HepG2 (cell line): ENCODE data around the gene PCYT2. TPM values are rescaled to one million over a fixed set of nuclear protein-coding genes. Genes with fewer than 3 reads are reported as not detected.

Source experiments
- DNMT1 ChIP-seq: sonication (generic); formaldehyde crosslinking; IDR thresholded peaks from 2 replicates; pipeline ENCODE4 v1.5.1; 2020; ENCODE audit warnings: mild to moderate bottlenecking, missing genetic modification reagents
- FOXK1 ChIP-seq: sonication (generic); formaldehyde crosslinking; IDR thresholded peaks from 2 replicates; pipeline ENCODE4 v1.4.0; 2020; ENCODE audit warnings: low read depth, missing genetic modification reagents, borderline replicate concordance
- GABPB1 ChIP-seq: IDR thresholded peaks from 2 replicates; pipeline ENCODE4 v1.6.1; 2016; ENCODE audit warnings: mild to moderate bottlenecking, missing genetic modification reagents, moderate library complexity, missing compliant biosample characterization
- HIVEP1 ChIP-seq: sonication (generic); formaldehyde crosslinking; IDR thresholded peaks from 2 replicates; pipeline ENCODE4 v1.4.0; 2020; ENCODE audit warnings: mild to moderate bottlenecking, missing genetic modification reagents
- HMGA1 ChIP-seq: sonication (generic); formaldehyde crosslinking; conservative IDR thresholded peaks from 2 replicates; pipeline ENCODE4 v1.4.0; 2020; ENCODE audit warnings: missing genetic modification reagents
- HOXD1 ChIP-seq: sonication (generic); formaldehyde crosslinking; IDR thresholded peaks from 2 replicates; pipeline ENCODE4 v1.5.0; 2020; ENCODE audit warnings: missing genetic modification reagents
- JARID2 ChIP-seq: sonication (generic); formaldehyde crosslinking; IDR thresholded peaks from 2 replicates; pipeline ENCODE4 v1.8.1; 2023; ENCODE audit warnings: missing genetic modification reagents, inconsistent platforms; ENCODE audit not compliant: insufficient replicate concordance
- KDM1A ChIP-seq: IDR thresholded peaks from 2 replicates; pipeline ENCODE4 v1.6.1; 2016; ENCODE audit warnings: missing compliant biosample characterization
- MAF1 ChIP-seq: sonication (generic); formaldehyde crosslinking; IDR thresholded peaks from 2 replicates; pipeline ENCODE4 v1.5.0; 2020; ENCODE audit warnings: missing genetic modification reagents, borderline replicate concordance
- MED8 ChIP-seq: sonication (generic); formaldehyde crosslinking; IDR thresholded peaks from 2 replicates; pipeline ENCODE4 v1.8.1; 2023; ENCODE audit warnings: mild to moderate bottlenecking, missing genetic modification reagents; ENCODE audit not compliant: insufficient replicate concordance
- MYNN ChIP-seq: sonication (generic); formaldehyde crosslinking; IDR thresholded peaks from 2 replicates; pipeline ENCODE4 v1.4.0; 2020; ENCODE audit warnings: mild to moderate bottlenecking, low read depth, missing genetic modification reagents
- PBX2 ChIP-seq: IDR thresholded peaks from 2 replicates; pipeline ENCODE4 v1.6.1; 2016; ENCODE audit warnings: control low read depth
- PREB ChIP-seq: sonication (generic); formaldehyde crosslinking; IDR thresholded peaks from 2 replicates; pipeline ENCODE4 v1.4.0; 2020; ENCODE audit warnings: missing genetic modification reagents
- RFX5 ChIP-seq: IDR thresholded peaks from 2 replicates; pipeline ENCODE4 v1.6.1; 2011; ENCODE audit warnings: low read depth, low read length, improper control_type of control experiment
- TARDBP ChIP-seq: sonication (generic); formaldehyde crosslinking; IDR thresholded peaks from 2 replicates; pipeline ENCODE4 v1.8.0; 2022; ENCODE audit warnings: mild to moderate bottlenecking, missing genetic modification reagents
- UBTF ChIP-seq: sonication (generic); formaldehyde crosslinking; IDR thresholded peaks from 2 replicates; pipeline ENCODE4 v1.4.0; 2020; ENCODE audit warnings: mild to moderate bottlenecking, missing genetic modification reagents
- ZBTB7A ChIP-seq: sonication (generic); formaldehyde crosslinking; IDR thresholded peaks from 2 replicates; pipeline ENCODE4 v1.8.0; 2022; ENCODE audit warnings: mild to moderate bottlenecking, missing genetic modification reagents
- ZMYM2 ChIP-seq: sonication (generic); formaldehyde crosslinking; IDR thresholded peaks from 2 replicates; pipeline ENCODE4 v1.8.0; 2022; ENCODE audit warnings: mild to moderate bottlenecking, missing genetic modification reagents
- ZNF598 ChIP-seq: sonication (generic); formaldehyde crosslinking; IDR thresholded peaks from 2 replicates; pipeline ENCODE4 v1.5.1; 2020; ENCODE audit warnings: mild to moderate bottlenecking, missing genetic modification reagents, borderline replicate concordance
- ZNF660 ChIP-seq: sonication (generic); formaldehyde crosslinking; IDR thresholded peaks from 2 replicates; pipeline ENCODE4 v1.5.1; 2020; ENCODE audit warnings: mild to moderate bottlenecking, low read depth, missing genetic modification reagents, borderline replicate concordance
- ZNF770 ChIP-seq: sonication (generic); formaldehyde crosslinking; IDR thresholded peaks from 2 replicates; pipeline ENCODE4 v1.5.0; 2020; ENCODE audit warnings: mild to moderate bottlenecking, missing genetic modification reagents
- ZNF839 ChIP-seq: sonication (generic); formaldehyde crosslinking; IDR thresholded peaks from 2 replicates; pipeline ENCODE4 v1.4.0; 2020; ENCODE audit warnings: missing genetic modification reagents, mild to moderate bottlenecking, borderline replicate concordance
- ZNF850 ChIP-seq: sonication (generic); formaldehyde crosslinking; conservative IDR thresholded peaks from 2 replicates; pipeline ENCODE4 v1.9.0; 2021; ENCODE audit warnings: mild to moderate bottlenecking, missing genetic modification reagents
- polyA plus RNA-seq, 8 experiments: library from polyadenylated mRNA; depleted of rRNA in 3 of 8; stranded (reverse) in 7 of 8; unstranded in 1 of 8; fragments of >200 nt; fragmentation: Illumina TruSeq in 4 of 8; extraction: Trizol in 4 of 8; gene quantifications; 2 replicates each; pipeline versions ENCODE4 v1.2.1 to v1.2.3, GENCODE V29; 2011 to 2016; ENCODE audit warnings: low read depth in 4 of 8, missing spikeins in 1 of 8, mixed read lengths in 1 of 8; ENCODE audit not compliant: insufficient read depth in 1 of 8
- total RNA-seq, 5 experiments: library from RNA; depleted of rRNA; stranded (reverse); fragments of >200 nt; fragmentation: Illumina TruSeq; extraction: Trizol; gene quantifications; 2 replicates each; pipeline ENCODE4 v1.2.3, GENCODE V29; 2016; ENCODE audit warnings: low read depth in 1 of 5

PCYT2 gene
- total and polyA plus RNA-seq, 2 of the 13 experiments (the other 11 are each of a cell fraction or from before 2014, with no cell fraction given): 147 to 297 TPM

GRCh38 chr17:81860756-81861568 lies 50.2 kb downstream of the PCYT2 start (continued):
- peak; percentile 97 for TF ChIP-seq GABPB1 (CRISPR knock-in tag)
- no peak for TF ChIP-seq ZNF660 (CRISPR knock-in tag)
- TF ChIP-seq ZNF850 (CRISPR knock-in tag): 0 out of 2 replicates have a peak, but pooled peaks have one; percentile 45
- peak; percentile 94 for TF ChIP-seq HOXD1
- peak; percentile 96 for TF ChIP-seq FOXK1 (CRISPR knock-in tag)
- TF ChIP-seq UBTF (CRISPR knock-in tag): peak; percentile 88
- TF ChIP-seq JARID2 (CRISPR knock-in tag): peak; percentile 89
- TF ChIP-seq TARDBP (CRISPR knock-in tag): no peak; the same call in none of the 2 replicates
- TF ChIP-seq PBX2 (CRISPR knock-in tag): no peak
- TF ChIP-seq ZNF598 (CRISPR knock-in tag): peak; percentile 63; the same call in 1 of the 2 replicates
- 0 out of 2 replicates have a peak, but pooled peaks have one; percentile 15 for TF ChIP-seq ZNF839
- TF ChIP-seq HMGA1 (CRISPR knock-in tag): no peak
- TF ChIP-seq DNMT1 (CRISPR knock-in tag): 0 out of 2 replicates have a peak, but pooled peaks have one; percentile 31
- no peak for TF ChIP-seq PREB
- TF ChIP-seq MAF1 (CRISPR knock-in tag): peak; percentile 86; the same call in 1 of the 2 replicates
- TF ChIP-seq HIVEP1: peak; percentile 92
- peak; percentile 84 for TF ChIP-seq ZMYM2
- TF ChIP-seq MYNN: no peak
- TF ChIP-seq ZNF770 (CRISPR knock-in tag): 0 out of 2 replicates have a peak, but pooled peaks have one; percentile 3
- peak; percentile 98 for TF ChIP-seq MED8 (CRISPR knock-in tag)
- peak; percentile 96 for TF ChIP-seq ZBTB7A (CRISPR knock-in tag)
- TF ChIP-seq KDM1A: no peak
- peak; percentile 81 for TF ChIP-seq RFX5
